Nucleus accumbens (tissue), 56 donors: ENCODE data around the gene CCDC158.
"Not testable (repeated sequence)": the region's sequence is repeated elsewhere in the genome, so short reads cannot be mapped to it uniquely, and the experiment has no call there.

Source experiments
- DNase-seq, 56 donors: peaks; one replicate each; lab custom pipeline; 2025; lab: John Stamatoyannopoulos, UW

Gene CCDC158

DNA sequence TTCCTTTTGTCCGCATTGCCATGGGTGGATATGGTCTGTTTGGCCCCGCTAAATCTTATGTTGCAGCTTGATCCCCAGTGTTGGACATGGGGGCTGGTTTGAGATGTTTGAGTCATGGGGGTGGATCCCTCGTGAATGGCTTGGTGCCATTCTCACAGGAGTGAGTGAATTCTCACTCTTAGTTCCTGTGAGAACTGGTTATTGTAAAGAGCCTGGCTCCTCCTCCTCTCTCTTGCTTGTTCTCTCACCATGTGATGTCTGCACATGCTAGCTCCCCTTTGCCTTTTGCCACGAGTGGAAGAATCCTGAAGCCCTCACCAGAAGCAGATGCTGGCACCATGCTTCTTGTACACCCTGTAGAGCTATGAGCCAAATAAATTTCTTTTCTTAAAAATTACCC is 137.0 kb downstream of the CCDC158 start:
- no peak for DNase-seq

DNA sequence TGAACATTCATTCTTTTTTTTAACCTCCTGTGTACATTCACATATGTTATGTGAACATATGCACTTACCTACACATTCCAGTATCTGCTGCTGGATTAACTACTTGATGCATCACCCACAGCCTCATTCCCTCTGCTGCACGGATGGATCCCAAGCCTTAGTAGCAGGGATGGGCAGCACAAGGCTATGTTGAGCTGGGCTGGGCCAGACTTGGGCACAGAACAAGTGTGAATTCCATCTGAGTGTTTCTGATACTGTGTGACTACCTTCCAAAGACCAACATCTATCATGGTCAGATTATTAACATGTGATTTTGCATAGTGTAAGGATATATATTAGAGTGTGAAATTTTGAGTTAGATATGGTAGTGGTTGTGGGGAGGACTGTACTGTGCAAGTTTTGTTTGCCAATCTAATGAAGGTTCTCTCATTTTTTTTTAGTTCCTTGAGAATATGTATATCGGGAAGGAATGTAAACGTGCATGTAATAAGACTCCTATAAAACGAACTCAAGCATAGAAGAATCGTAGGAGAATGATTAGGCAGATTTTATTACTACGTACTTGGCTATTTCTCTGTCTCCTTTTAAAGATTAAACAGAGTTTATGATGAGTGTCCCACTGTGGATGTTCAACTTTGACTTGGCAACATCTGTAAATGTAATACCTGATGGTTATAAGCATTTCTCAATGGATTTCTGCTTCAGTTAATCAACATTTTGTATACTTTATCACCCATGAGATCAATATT is 137.8 kb downstream of the CCDC158 start:
- DNase-seq: no peak

DNA sequence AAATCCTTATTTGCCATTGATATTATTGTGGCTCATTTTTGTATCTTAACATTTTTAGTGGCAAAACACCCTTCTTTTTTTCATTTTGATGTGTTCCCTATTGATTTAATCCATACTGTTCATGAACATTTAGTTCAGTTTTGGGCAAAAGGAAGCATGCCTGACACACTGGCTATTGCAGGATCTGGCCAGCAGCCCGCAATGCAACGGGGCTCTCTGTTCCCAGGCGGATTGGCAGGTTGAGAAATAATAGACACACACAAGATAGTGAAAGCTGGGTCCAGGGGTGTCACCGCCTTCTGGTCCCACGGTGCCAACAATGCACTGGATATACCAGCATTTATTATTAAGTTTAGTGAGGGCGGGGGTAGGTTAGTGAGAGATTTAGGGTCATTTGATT is 139.3 kb downstream of the CCDC158 start:
- DNase-seq: not testable (repeated sequence)

DNA sequence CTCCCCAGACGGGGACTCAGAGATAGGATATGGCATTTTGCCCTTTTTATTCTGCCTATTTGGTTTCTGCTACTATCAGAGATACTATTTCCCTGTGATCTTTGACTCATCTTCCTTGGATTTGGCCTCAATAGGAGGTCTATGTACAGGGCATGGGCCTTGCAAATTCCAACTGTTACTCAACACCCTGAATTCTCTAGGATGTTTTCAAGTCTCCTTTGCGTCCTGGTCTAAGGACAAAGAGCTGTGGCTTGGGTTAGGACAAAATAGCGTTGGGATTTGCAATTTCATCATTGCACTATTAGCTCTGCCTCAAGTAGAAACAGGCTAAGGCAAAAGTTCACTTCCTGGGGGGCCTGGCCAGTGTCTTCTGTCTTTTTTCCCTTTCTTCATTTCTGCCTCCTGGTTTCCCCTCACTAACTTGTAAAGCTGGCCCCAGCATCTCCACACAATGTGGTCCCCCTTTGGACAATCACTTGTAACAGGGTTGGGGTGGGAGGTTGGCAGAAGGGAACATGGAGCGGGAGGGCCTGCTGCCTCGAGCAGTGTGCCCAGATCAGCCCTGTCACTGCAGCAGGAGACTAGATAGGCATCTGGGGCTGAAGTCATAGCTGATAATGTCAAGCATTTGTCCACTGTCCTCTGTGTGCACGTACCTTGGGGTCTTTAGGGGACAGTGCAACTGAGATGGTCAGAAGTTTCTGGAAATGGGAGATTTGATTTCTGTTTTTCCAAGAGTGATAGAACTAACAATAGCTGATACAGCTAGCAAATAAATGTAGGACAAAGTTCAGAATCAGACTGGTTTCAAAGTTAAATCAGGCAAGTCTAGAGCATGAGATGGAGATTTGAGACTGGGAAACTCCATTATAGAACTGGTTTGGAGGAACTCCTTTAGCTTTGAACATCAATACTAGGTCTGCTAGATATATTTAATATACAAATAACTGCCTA is 140.2 kb downstream of the CCDC158 start:
- no peak for DNase-seq

DNA sequence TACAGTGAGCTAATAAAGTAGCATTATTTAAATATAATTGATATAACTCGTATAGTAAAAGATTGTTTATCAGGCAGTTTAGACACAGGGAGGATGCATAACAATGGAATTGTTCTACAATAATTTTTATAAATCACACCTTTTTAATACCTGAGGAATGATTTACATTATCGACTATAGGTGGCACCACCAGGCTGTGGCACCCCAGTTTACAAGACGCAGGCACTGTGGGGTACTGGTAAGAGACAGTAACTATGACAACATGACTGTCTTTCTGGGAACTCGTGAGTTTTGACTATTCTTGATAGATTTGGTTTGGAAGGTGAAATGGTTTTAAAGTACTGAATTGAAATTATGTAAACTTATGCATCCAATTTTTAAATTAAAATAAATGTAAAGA is 141.5 kb downstream of the CCDC158 start:
- peak in 1 of 56 donors; percentile 8 for DNase-seq

DNA sequence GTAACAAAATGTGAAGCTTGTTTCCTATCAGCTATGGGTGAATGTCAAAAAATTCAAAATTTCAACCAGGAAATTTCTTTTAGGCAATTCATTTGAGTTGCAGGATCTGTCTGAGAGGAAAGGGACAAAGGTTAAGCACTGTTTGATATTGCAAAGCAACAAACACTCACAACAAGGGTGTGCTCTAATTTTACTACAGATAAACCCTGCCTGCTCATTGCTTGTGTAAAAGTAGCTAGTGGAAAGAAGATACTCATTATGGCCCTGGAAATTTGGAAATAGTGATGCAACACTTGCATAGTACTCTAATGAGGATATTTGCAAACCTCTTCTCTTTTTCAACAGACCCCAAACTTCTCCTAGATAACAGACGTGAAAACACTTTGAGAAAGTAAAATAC is 142.4 kb downstream of the CCDC158 start:
- no peak for DNase-seq

DNA sequence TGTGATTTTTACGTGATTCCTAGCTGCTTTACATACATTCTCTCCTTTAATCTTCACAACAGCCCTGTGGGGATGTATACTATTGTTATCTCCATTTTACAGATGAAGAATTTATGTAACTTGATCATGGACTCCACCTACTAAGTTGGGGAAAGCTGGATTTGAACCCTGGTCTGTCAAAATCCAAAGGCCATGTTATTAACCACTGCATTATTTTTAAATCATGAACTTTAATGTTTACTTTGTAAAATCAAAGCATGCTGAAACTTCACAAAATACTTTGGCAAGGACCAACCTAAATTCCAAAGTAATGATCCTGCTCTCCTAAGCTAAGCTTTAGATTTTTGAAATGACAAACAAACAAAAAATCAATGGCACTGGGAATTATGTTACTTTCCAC is 143.3 kb downstream of the CCDC158 start:
- no peak for DNase-seq

DNA sequence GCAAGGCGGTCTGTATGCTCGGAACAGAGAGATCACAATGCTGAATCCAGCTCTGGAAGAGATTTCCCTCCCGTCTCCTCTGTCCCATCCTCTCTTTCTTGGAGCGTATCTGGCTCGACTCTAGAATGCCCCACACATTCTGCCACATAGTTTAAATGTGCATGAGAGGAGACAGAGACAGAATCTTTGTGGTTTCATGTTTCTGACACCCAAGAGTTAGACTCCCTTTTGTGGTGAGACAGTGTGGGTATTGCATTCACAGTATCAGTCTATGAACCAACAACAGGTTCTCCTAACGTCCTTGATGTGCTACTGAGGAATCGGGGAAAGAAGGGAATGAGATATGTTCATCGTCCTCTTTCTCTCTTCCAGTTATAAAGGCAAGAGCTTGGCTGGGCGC is 144.1 kb downstream of the CCDC158 start:
- no peak for DNase-seq

DNA sequence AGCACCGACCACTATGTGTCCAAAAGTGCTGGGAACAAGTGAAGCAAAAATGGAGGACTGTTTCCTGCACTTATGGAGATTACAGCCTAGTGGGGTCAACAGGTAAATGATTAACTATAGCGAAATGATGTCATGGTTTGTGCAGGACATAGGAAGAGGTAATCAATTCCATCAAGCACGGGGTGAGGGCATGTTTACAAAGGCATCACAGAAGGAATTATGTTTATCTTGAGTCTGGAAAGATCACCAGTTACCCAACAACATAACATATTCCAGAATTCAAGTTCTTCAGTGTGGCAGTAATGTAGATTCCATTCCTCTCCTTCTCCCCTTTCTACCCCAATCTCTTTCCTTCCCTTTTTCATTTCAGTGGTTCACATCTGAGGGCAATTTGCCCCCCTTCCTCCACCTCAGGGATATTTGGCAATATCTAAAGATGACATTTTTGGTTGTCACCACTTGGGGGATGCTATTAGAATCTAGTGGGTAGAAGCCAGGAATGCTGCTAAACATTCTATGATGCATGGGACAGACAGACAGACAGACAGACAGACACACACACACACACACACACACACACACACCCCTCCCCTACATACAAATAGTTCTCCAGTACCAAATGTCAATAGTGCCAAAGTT is 145.3 kb downstream of the CCDC158 start:
- no peak for DNase-seq

DNA sequence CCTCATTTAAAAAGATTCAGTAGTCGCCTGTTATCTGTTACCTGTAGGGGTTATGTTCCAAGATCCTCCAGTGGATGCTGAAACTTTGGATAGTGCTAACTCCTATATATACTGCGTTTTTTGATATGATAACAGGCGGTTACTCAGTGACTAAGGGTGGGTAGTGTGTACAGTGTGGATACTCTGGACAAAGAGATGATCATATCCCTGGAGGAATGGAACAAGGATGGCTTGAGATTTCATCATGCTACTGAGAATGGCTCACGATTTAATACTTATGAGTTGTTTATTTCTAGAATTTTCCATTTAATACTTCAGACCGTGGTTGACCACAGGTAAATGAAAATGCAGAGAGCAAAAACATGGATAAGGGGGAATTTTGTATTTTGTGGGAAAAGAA is 147.9 kb downstream of the CCDC158 start:
- no peak for DNase-seq

DNA sequence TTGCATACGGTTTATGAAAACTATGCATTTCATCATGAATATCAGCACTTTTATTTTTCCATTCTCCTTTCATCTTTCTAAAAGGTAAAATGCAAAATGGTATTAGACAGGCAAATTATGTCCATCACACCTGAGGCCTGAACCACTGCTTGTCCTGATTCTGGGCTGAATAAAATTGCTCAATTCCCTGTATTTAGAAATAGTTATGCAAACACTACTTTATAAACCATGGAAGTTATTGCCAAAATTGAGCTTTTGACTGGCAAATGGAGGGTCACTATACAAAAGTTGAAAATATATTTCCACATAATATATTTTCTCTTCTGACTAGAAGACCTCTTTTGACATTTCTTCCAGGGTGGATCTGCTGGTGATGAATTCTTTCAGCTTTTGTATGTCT is 148.4 kb downstream of the CCDC158 start:
- DNase-seq: no peak

DNA sequence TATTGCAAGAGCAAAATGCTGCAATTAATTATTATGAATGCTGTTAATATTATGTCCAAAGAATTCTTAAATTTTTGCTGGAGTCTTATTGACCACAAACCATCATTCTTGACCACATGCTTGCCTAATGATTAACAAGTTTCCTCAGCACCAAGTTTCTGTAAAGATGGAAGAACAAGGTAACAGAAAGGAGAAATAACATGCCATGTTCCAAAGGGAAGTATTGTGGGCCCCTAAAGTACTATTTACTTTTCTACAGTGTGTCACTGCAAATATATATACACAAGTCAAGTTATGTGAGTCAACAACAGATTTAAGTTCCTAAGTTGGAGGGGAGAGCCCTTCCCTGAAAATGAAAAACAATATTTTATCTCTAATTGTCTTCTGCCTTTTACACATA is 148.9 kb downstream of the CCDC158 start:
- no peak for DNase-seq

DNA sequence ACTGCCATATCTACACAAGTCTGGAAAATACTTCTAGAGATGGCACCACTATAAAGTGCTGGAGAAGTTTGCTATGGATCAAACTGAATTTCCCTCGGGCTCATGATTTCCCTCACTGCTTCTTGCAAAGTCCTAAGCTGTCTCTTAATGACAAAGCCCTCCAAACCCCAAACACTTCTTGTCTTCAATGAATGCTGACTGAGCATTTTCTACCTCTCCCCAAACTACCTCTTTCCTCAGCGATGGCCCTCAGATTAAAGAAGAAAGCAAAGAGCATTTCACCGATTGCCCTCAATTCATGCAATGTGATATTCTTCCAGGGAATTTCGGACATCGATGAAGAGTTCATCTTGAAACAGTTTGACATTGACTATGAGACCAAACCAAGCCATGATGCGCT is 149.7 kb downstream of the CCDC158 start:
- DNase-seq: no peak

DNA sequence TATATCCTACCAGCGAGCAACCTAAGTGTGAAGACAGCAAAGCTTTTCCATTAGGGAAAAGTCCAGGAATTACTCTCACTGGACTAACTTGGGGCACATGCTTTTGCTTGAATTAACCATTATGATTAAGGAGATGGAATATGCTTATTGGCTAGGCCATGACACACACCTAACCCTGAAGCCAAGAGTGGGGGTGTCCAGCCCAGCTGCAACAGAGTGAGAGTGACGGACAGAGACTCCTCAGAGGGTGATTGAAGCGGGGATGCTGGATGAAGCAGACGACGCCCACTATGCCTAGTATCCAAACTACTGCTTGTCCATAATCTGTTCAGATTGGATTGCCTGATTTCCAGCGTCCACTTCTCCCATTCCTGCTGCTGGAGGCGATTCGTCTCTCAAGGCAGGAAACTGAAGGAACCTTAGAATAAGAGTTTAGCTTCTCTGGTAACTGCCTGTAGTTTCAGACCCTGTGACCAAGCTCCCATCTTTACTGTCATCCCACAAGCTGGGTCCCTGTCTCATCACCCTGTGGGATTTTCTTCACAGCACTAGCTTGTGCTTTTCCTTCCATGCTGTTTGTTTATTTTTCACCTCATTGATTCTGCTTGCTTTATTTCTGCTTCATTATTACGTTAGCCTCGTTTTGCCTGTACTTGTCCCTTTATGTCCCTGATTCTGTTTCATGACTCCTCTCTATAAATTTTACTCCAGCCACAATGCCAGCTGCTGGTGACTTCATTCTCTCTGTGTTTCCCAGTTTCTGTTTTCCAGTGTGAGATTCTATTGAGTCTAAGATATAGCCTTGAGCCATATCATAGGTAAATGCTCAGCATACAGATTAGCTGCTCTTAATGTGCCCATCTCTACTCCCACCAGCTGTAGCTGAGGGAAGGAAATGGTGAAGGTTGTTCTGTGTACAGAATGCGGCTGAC is 150.4 kb downstream of the CCDC158 start:
- no peak for DNase-seq

DNA sequence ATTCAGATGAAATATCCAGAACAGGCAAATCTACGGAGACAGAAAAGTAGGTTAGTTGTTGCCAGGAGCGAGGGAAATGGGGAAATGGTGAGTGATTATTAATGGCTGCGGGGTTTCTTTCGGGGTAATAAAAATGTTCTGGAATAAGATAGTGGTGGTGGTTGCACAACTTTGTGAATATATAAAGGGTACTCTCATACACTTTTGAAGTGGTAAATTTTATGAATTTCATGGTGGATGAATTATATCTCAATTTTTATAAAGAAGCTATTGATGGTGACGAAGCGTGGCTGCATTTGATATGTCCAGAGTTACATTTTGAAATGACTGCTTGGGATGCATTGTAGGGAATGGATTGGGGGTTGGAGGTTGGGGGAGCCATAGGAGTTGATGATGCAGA is 153.1 kb downstream of the CCDC158 start:
- DNase-seq: no peak

DNA sequence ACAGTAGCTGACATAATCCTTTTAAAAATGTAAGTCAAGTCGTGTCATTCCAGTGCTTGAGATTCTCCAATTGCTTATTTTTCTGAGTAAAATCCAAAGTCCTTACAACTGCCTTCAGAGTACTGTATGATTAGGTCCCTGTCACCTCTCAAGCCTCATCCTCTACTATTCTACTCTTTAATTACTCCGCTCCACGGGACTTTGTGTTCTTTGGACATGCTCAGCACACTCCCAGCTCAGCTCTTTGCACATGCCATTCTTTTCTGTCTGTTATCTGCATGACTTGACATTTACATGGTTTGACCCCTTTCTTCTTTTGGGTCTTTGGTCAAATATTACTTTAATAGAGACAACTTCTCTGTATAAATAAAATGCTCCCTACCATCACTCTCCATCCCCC is 154.3 kb downstream of the CCDC158 start:
- DNase-seq: no peak

DNA sequence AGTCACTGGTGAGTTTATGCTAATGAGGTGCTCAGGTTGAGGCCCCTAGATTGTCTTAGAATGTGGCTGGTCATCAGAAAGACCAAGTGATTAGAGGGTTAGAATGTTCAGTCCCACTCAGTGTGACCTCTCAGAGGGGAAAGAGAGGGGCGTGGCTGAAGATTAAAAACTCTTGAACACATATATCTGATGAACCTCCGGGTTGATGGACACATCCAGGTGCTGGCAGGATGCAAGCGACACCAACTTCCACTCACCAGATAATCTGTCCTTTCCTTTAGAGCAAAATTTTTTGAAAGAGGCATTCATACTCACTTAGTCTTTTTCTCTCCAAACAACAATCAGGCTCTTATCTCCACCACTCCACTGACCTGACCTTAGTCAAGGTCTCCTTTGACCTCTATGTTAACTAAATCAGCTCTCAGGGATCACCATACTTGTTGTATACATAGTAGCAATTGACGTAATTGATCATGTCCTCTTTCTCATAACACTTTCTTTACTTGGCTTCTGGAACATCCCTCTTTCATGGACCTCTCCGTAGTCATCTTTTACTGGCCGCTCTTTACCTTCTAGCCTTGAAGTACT is 155.2 kb downstream of the CCDC158 start:
- no peak for DNase-seq
